H9 (cell line): ENCODE results near the gene EXOC8. TPM values are rescaled to one million over a fixed set of nuclear protein-coding genes. Genes with fewer than 3 reads are reported as not detected.
A peak's percentile ranks its signal among the peaks of the same experiment; 100 is the strongest.

Experiments
- DNase-seq: peaks from one replicate; pipeline ENCODE4 v3.0.0-alpha.2; 2017
- H2AFZ ChIP-seq: one replicate; pipeline ENCODE4 v1.6.1; 2013; ENCODE audit warnings: mild to moderate bottlenecking, low read length, control low read depth, moderate library complexity
- H2AK5ac ChIP-seq: 2 replicates; pipeline ENCODE4 v1.6.1; 2013; ENCODE audit warnings: low read length, control low read depth, mixed read lengths; ENCODE audit not compliant: insufficient read length
- H2BK120ac ChIP-seq: one replicate; pipeline ENCODE4 v1.6.1; 2013; ENCODE audit warnings: low read depth, mild to moderate bottlenecking, low read length, control low read depth, inconsistent platforms; ENCODE audit not compliant: poor library complexity, severe bottlenecking
- H2BK12ac ChIP-seq: 2 replicates; pipeline ENCODE4 v1.6.1; 2013; ENCODE audit warnings: low read length, control low read depth, mixed read lengths, low read depth; ENCODE audit not compliant: insufficient read length
- H2BK15ac ChIP-seq: 2 replicates; pipeline ENCODE4 v1.6.1; 2013; ENCODE audit warnings: low read depth, low read length, control low read depth
- H2BK20ac ChIP-seq: one replicate; pipeline ENCODE4 v1.6.1; 2013; ENCODE audit warnings: low read depth, mild to moderate bottlenecking, low read length, control low read depth, inconsistent platforms; ENCODE audit not compliant: poor library complexity, severe bottlenecking
- H2BK5ac ChIP-seq: 2 replicates; pipeline ENCODE4 v1.6.1; 2013; ENCODE audit warnings: low read length, control low read depth, mixed read lengths; ENCODE audit not compliant: insufficient read length
- H3K14ac ChIP-seq: 2 replicates; pipeline ENCODE4 v1.6.1; 2013; ENCODE audit warnings: low read length, control low read depth; ENCODE audit not compliant: insufficient read depth
- H3K18ac ChIP-seq: 2 replicates; pipeline ENCODE4 v1.6.1; 2013; ENCODE audit warnings: low read depth, mild to moderate bottlenecking, mixed read lengths, low read length, control low read depth; ENCODE audit not compliant: insufficient read length
- H3K23ac ChIP-seq: 2 replicates; pipeline ENCODE4 v1.6.1; 2013; ENCODE audit warnings: low read length, control low read depth, mixed read lengths, low read depth; ENCODE audit not compliant: insufficient read length
- H3K23me2 ChIP-seq: 2 replicates; pipeline ENCODE4 v1.6.1; 2013; ENCODE audit warnings: low read depth, mild to moderate bottlenecking, mixed read lengths, low read length, control low read depth; ENCODE audit not compliant: insufficient read length, poor library complexity, severe bottlenecking
- H3K27ac ChIP-seq: 2 replicates; pipeline ENCODE4 v1.5.1; 2013; ENCODE audit warnings: low read length, control low read depth, mixed read lengths, low read depth; ENCODE audit not compliant: insufficient read length
- H3K27me3 ChIP-seq: 2 replicates; pipeline ENCODE4 v1.6.1; 2013; ENCODE audit warnings: low read length, control low read depth, inconsistent platforms; ENCODE audit not compliant: insufficient read depth
- H3K4ac ChIP-seq: 2 replicates; pipeline ENCODE4 v1.6.1; 2013; ENCODE audit warnings: low read depth, mild to moderate bottlenecking, control low read depth, inconsistent platforms, low read length, moderate library complexity
- H3K4me1 ChIP-seq: 2 replicates; pipeline ENCODE4 v1.6.1; 2013; ENCODE audit warnings: low read length, control low read depth, inconsistent platforms; ENCODE audit not compliant: insufficient read depth
- H3K4me2 ChIP-seq: 2 replicates; pipeline ENCODE4 v1.6.1; 2013; ENCODE audit warnings: low read length, control low read depth, mixed read lengths; ENCODE audit not compliant: insufficient read length, insufficient read depth
- H3K56ac ChIP-seq: 2 replicates; pipeline ENCODE4 v1.6.1; 2013; ENCODE audit warnings: low read depth, mild to moderate bottlenecking, mixed read lengths, low read length, control low read depth; ENCODE audit not compliant: insufficient read length
- H3K79me1 ChIP-seq: 2 replicates; pipeline ENCODE4 v1.6.1; 2013; ENCODE audit warnings: low read depth, mild to moderate bottlenecking, moderate library complexity, low read length, control low read depth, inconsistent platforms; ENCODE audit not compliant: insufficient read depth, poor library complexity, severe bottlenecking
- H3K79me2 ChIP-seq: 2 replicates; pipeline ENCODE4 v1.6.1; 2013; ENCODE audit warnings: low read length, control low read depth, inconsistent platforms; ENCODE audit not compliant: insufficient read depth
- H3K9ac ChIP-seq: 2 replicates; pipeline ENCODE4 v1.6.1; 2013; ENCODE audit warnings: low read length, control low read depth, mixed read lengths; ENCODE audit not compliant: insufficient read length; ENCODE audit errors: extremely low read depth
- H3K9me3 ChIP-seq: one replicate; pipeline ENCODE4 v1.6.1; 2013; ENCODE audit warnings: low read depth, low read length, inconsistent platforms; ENCODE audit not compliant: control insufficient read depth
- H3T11ph ChIP-seq: one replicate; pipeline ENCODE4 v1.6.1; 2013; ENCODE audit warnings: mild to moderate bottlenecking, low read length, control low read depth, inconsistent platforms
- H4K20me1 ChIP-seq: one replicate; pipeline ENCODE4 v1.6.1; 2013; ENCODE audit not compliant: control insufficient read depth, insufficient read length, insufficient read depth
- H4K5ac ChIP-seq: 2 replicates; pipeline ENCODE4 v1.6.1; 2013; ENCODE audit warnings: low read depth, mild to moderate bottlenecking, mixed read lengths, low read length, control low read depth; ENCODE audit not compliant: insufficient read length
- H4K8ac ChIP-seq: replicated peaks from 2 replicates; pipeline ENCODE4 v1.6.1; 2013; ENCODE audit warnings: low read length, control low read depth, mixed read lengths, low read depth; ENCODE audit not compliant: insufficient read length
- H4K91ac ChIP-seq: 2 replicates; pipeline ENCODE4 v1.6.1; 2013; ENCODE audit warnings: low read depth, mild to moderate bottlenecking, moderate library complexity, mixed read lengths, low read length, control low read depth; ENCODE audit not compliant: insufficient read length
- H3K27ac Mint-ChIP-seq, 3 experiments: 2 replicates in 2 of 3; 3 replicates in 1 of 3; pipeline ENCODE4 v1.8.0; 2020 to 2021; ENCODE audit warnings: mixed read lengths in 3 of 3, mild to moderate bottlenecking in 1 of 3, moderate library complexity in 1 of 3
- H3K27me3 Mint-ChIP-seq: 2 replicates; pipeline ENCODE4 v1.8.0; 2021; ENCODE audit warnings: low read depth, mild to moderate bottlenecking, moderate library complexity, mixed read lengths
- H3K36me3 Mint-ChIP-seq, 3 experiments: 2 replicates in 2 of 3; 3 replicates in 1 of 3; pipeline ENCODE4 v1.8.0; 2020 to 2021; ENCODE audit warnings: low read depth in 3 of 3, mixed read lengths in 3 of 3; ENCODE audit not compliant: insufficient read depth in 1 of 3
- H3K4me1 Mint-ChIP-seq, 2 experiments: 2 replicates each; pipeline ENCODE4 v1.8.0; 2020; ENCODE audit warnings: mixed read lengths in 2 of 2
- H3K4me3 Mint-ChIP-seq, 2 experiments: 2 replicates in 1 of 2; 3 replicates in 1 of 2; pipeline ENCODE4 v1.8.0; 2020 to 2021; ENCODE audit warnings: mild to moderate bottlenecking in 2 of 2, mixed read lengths in 2 of 2, moderate library complexity in 1 of 2
- H3K9me3 Mint-ChIP-seq, 2 experiments: 2 replicates in 1 of 2; 3 replicates in 1 of 2; pipeline ENCODE4 v1.8.0; 2020; ENCODE audit warnings: mild to moderate bottlenecking in 2 of 2, mixed read lengths in 2 of 2, moderate library complexity in 1 of 2
- CTCF ChIP-seq: fragments of 200-600 bp; sonication (generic); conservative IDR thresholded peaks from 3 replicates; pipeline ENCODE4 v1.8.0; 2021; ENCODE audit warnings: antibody characterized with exemption, mild to moderate bottlenecking
- WGBS: extraction: QIAGEN DNeasy Blood & Tissue Kit; methylation state at CpG from one replicate; pipeline ENCODE4 v1.1.7; 2013; ENCODE audit warnings: missing lambda C conversion rate, low lambda C conversion rate, mixed read lengths; ENCODE audit not compliant: insufficient read length; ENCODE audit errors: extremely low coverage; 5-methylcytosine and 5-hydroxymethylcytosine counted together
- total RNA-seq: library from RNA; stranded (reverse); gene quantifications from 2 replicates; pipeline ENCODE4 v1.2.1, GENCODE V29; 2021

EXOC8 gene
- total RNA-seq, 1 experiment from 2014 or later = 10.8 TPM

GRCh38 chr1:231335663-231336602 lies 1.7 kb downstream of the EXOC8 start:
- Histone ChIP-seq H4K8ac (no peak overlapping the region), H3T11ph (no peak overlapping the region), H2AK5ac (no peak overlapping the region), H3K56ac (no peak overlapping the region), H3K18ac (no peak overlapping the region), H2BK120ac (no peak overlapping the region), H2BK20ac (no peak overlapping the region), H2BK12ac (no peak overlapping the region), H3K23me2 (peaks cover 16% of the 10 kb centered on the region), H3K23ac (no peak overlapping the region), H4K5ac (no peak overlapping the region), H3K4me2 (peak overlapping the region; percentile 94), H3K27me3 (no peaks in the 10 kb centered on the region), H3K9ac (peak overlapping the region; percentile 83), H4K91ac (no peak overlapping the region), H3K4ac (no peak overlapping the region), H4K20me1 (no peaks in the 10 kb centered on the region), H2BK15ac (no peak overlapping the region), H3K9me3 (no peaks in the 10 kb centered on the region), H3K79me1 (peaks cover 3% of the 10 kb centered on the region), H2BK5ac (no peak overlapping the region), H3K14ac (no peak overlapping the region), H2AFZ (no peak overlapping the region), H3K27ac (no peak overlapping the region), H3K79me2 (peaks cover 14% of the 10 kb centered on the region; the same call in 1 of the 2 replicates), H3K4me1 (peaks cover 8% of the 10 kb centered on the region; the same call in 1 of the 2 replicates)
- H3K4me1 Mint-ChIP-seq = peaks cover 40 to 41% of the 10 kb centered on the region in 2 experiments
- peak overlapping the region; percentile 95 to 100 for H3K4me3 Mint-ChIP-seq
- peaks cover 2 to 4% of the 10 kb centered on the region in 2 experiments; a peak in 2 of 5 replicates for H3K9me3 Mint-ChIP-seq
- no peak for DNase-seq
- H3K27me3 Mint-ChIP-seq = peaks cover 2% of the 10 kb centered on the region; the same call in 1 of the 2 replicates
- H3K36me3 Mint-ChIP-seq = peaks cover 6 to 22% (median 14%) of the 10 kb centered on the region in 3 experiments; a peak in 6 of 7 replicates
- no CpG with 5 or more reads among the region's 21 CpGs for WGBS
- peak overlapping the region in 1 of 3 experiments; percentile 13; a peak in 1 of 7 replicates for H3K27ac Mint-ChIP-seq
- TF ChIP-seq CTCF = no peak
